DOHH2 (cell line): ENCODE measurements around the gene HHAT.

Source experiments
- H3F3A ChIP-seq: fragments of 200-600 bp; sonication (generic), shearing (Covaris generic); 2 replicates; pipeline ENCODE4 v1.6.0; 2016; ENCODE audit warnings: antibody characterized with exemption, mild to moderate bottlenecking; ENCODE audit not compliant: control insufficient read depth, insufficient read depth
- H3K27ac ChIP-seq: fragments of 200-600 bp; sonication (generic); 2 replicates; pipeline ENCODE4 v1.5.1; 2014; ENCODE audit warnings: low read depth, mild to moderate bottlenecking, low read length, moderate library complexity
- H3K27me3 ChIP-seq: fragments of 200-600 bp; sonication (generic); 2 replicates; pipeline ENCODE4 v1.6.1; 2014; ENCODE audit warnings: mild to moderate bottlenecking, low read length, mixed read lengths; ENCODE audit not compliant: control insufficient read depth
- H3K36me3 ChIP-seq: fragments of 200-600 bp; sonication (generic); 2 replicates; pipeline ENCODE4 v1.6.1; 2014; ENCODE audit warnings: mild to moderate bottlenecking, low read length, moderate library complexity, mixed read lengths; ENCODE audit not compliant: control insufficient read depth
- H3K4me1 ChIP-seq: fragments of 200-600 bp; sonication (generic); 2 replicates; pipeline ENCODE4 v1.6.1; 2014; ENCODE audit warnings: mild to moderate bottlenecking, low read length, mixed read lengths; ENCODE audit not compliant: control insufficient read depth
- H3K4me2 ChIP-seq: fragments of 200-600 bp; sonication (generic); 2 replicates; pipeline ENCODE4 v1.6.0; 2014; ENCODE audit warnings: mild to moderate bottlenecking, low read length, moderate library complexity
- H3K4me3 ChIP-seq: fragments of 200-600 bp; sonication (generic); 2 replicates; pipeline ENCODE4 v1.5.1; 2014; ENCODE audit warnings: mild to moderate bottlenecking, low read length, mixed read lengths
- H3K79me2 ChIP-seq: fragments of 200-600 bp; sonication (generic); 2 replicates; pipeline ENCODE4 v1.6.1; 2014; ENCODE audit warnings: mild to moderate bottlenecking, low read length, mixed read lengths; ENCODE audit not compliant: control insufficient read depth
- H3K9me2 ChIP-seq: fragments of 200-600 bp; sonication (generic); replicated peaks from 2 replicates; pipeline ENCODE4 v1.6.1; 2014; ENCODE audit warnings: mild to moderate bottlenecking, low read length, mixed read lengths; ENCODE audit not compliant: control insufficient read depth
- H3K9me3 ChIP-seq: fragments of 200-600 bp; sonication (generic); 2 replicates; pipeline ENCODE4 v1.6.1; 2014; ENCODE audit warnings: antibody characterized with exemption, low read length, mixed read lengths; ENCODE audit not compliant: control insufficient read depth, insufficient read depth
- H4K20me1 ChIP-seq: fragments of 200-600 bp; sonication (generic); 2 replicates; pipeline ENCODE4 v1.6.0; 2014; ENCODE audit warnings: low read depth, mild to moderate bottlenecking, antibody characterized with exemption, low read length, moderate library complexity; ENCODE audit not compliant: control insufficient read depth, insufficient read depth
- CTCF ChIP-seq: fragments of 200-600 bp; sonication (generic); IDR thresholded peaks from one replicate; pipeline ENCODE4 v1.5.1; 2014; ENCODE audit warnings: antibody characterized with exemption, mild to moderate bottlenecking, low read depth, low read length; ENCODE audit not compliant: poor library complexity, severe bottlenecking
- EZH2phosphoT487 ChIP-seq: fragments of 200-600 bp; sonication (generic); IDR thresholded peaks from 2 replicates; pipeline ENCODE4 v1.6.1; 2017; ENCODE audit warnings: borderline replicate concordance, mild to moderate bottlenecking, antibody characterized with exemption, low read length, moderate library complexity, mixed read lengths

The HHAT gene

GRCh38 chr1:210289248-210289647 lies 39.5 kb upstream of the HHAT start:
- Histone ChIP-seq H3F3A (no peaks in the 10 kb centered on the region), H3K27ac (no peak overlapping the region), H3K9me3 (no peaks in the 10 kb centered on the region), H3K36me3 (no peaks in the 10 kb centered on the region), H4K20me1 (no peaks in the 10 kb centered on the region), H3K4me1 (no peaks in the 10 kb centered on the region), H3K4me2 (no peak overlapping the region), H3K79me2 (no peaks in the 10 kb centered on the region), H3K9me2 (no peaks in the 10 kb centered on the region), H3K4me3 (no peak overlapping the region), H3K27me3 (no peaks in the 10 kb centered on the region)
- no peak for TF ChIP-seq EZH2phosphoT487
- no peak for TF ChIP-seq CTCF

- H3K9me3 ChIP-seq = no peaks in the 10 kb centered on the region
Observed at GRCh38 chr1:210291081-210291764, 37.5 kb upstream of the HHAT start.

GRCh38 chr1:210291786-210292230 lies 36.9 kb upstream of the HHAT start:
- no peaks in the 10 kb centered on the region for H3K36me3 ChIP-seq
- H4K20me1 ChIP-seq = no peaks in the 10 kb centered on the region
- no peak overlapping the region for H3K4me3 ChIP-seq
- H3K27me3 ChIP-seq = no peaks in the 10 kb centered on the region
- no peak overlapping the region for H3K27ac ChIP-seq
- no peaks in the 10 kb centered on the region for H3K79me2 ChIP-seq
- H3K9me2 ChIP-seq = no peaks in the 10 kb centered on the region
- no peaks in the 10 kb centered on the region for H3F3A ChIP-seq
- H3K4me2 ChIP-seq = no peak overlapping the region
- H3K9me3 ChIP-seq = no peaks in the 10 kb centered on the region
- no peak for TF ChIP-seq CTCF
- TF ChIP-seq EZH2phosphoT487 = no peak
- H3K4me1 ChIP-seq = no peaks in the 10 kb centered on the region

More at GRCh38 chr1:210291081-210291764, 37.5 kb upstream of the HHAT start:
- no peaks in the 10 kb centered on the region for H3K4me1 ChIP-seq
- no peaks in the 10 kb centered on the region for H3K36me3 ChIP-seq
- H3F3A ChIP-seq = no peaks in the 10 kb centered on the region
- no peaks in the 10 kb centered on the region for H3K27me3 ChIP-seq
- no peaks in the 10 kb centered on the region for H3K79me2 ChIP-seq
- H3K4me2 ChIP-seq = no peak overlapping the region
- no peak for TF ChIP-seq EZH2phosphoT487
- no peak for TF ChIP-seq CTCF
- H3K27ac ChIP-seq = no peak overlapping the region
- H3K4me3 ChIP-seq = no peak overlapping the region
- H4K20me1 ChIP-seq = no peaks in the 10 kb centered on the region
- no peaks in the 10 kb centered on the region for H3K9me2 ChIP-seq
